GM19239 (cell line): ENCODE results near the gene RENBP.

Experiments used
- DNase-seq: peaks from one replicate; pipeline ENCODE4 v3.0.0; 2011; ENCODE audit warnings: low spot score; ENCODE audit not compliant: insufficient read length
- FAIRE-seq: peaks from 2 replicates; lab custom pipeline; 2011; peaks lifted over from hg19 to GRCh38; lab: Jason Lieb, UNC

RENBP gene

DNA sequence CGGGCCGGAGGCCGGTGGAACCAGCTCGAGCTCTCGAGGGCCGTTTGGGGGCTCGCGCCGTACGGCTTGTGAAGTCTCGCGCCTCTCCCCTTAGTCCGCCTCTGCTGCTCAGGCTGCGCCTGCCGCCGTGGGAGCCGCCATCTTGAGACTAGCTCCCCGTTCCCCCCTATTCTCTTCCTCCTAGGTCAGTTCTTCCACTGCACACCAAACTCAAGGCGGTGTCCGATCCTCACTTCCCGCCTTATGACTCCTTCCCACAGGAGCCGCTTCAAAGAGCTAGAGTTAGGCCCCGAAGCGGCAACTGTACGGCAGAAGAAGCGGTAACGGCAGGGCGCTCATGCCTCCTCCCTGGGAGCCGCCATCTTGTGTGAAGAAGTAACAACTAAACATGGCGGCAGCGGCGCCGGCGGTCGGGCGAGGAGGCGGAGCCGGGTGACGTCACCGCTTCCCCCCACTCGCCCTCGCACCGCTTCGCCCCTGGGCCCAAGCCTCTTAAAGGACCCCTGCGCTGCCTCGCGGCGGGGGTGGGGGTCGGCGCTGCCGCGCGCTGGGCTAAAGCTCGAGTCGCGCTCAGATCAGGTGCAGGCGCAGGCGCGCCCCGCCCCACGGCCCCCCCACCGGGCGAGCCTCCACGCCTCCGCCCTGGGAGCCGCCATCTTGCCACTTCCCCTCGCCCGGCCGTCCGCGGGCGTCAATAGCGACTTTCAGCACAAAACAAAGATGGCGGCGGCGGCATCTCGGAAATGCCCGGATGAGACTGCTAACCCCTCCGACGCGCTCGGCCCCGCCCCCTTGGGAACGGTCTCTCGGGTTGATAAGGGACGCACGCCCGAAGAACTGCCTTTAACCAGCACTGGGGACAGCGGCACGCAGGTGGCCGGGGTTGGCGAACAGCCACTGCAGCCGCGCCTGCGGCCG lies 27.3 kb upstream of the RENBP start, which contains the start of gene HCFC1:
Gene HCFC1, minus strand, starts transcription at position 369 of the 918 bp plus-strand sequence. CDS start 978 bp downstream, outside the sequence.
- FAIRE-seq (peak; percentile 98), DNase-seq (no peak)

- FAIRE-seq = no peak
- DNase-seq = peak; percentile 62
Observed at GRCh38 chrX:153971124-153971449, 26.6 kb upstream of the RENBP start.

DNA sequence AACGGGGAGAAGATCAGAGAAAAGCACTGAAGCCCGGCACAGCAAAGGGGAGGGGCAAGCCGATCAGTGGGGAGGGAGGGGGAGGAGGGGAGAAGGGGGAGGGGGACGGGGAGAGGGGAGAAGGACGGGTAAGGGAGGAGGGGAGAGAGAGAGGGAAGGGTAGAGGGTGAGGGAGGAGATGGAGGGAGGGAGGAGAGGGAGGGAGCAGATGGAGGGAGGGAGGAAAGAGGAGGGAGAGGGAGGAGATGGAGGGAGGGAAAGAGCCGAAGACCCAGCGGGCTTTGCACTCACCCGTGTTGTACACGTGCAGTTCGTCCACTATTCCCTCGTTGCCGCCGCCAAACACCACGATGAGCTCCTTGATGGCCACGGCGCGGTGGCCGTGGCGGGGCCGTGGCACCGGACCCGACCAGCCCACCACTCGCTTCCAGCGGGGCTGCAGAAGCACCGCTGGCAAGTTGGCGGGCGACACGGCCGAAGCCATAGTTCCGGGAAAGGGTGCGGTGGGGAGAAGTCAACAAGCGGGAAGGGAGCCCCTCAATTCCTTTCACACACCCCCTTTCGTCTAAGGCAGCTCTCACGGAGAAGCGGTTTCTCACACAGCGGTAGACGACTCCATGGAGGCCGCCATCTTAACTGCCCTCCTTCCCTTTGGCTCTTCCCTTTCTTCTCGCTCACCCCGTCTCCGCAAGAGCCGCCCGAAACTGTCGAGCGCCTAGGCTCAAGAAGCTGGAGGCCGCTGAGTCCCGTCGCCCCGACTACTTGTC lies 26.1 kb upstream of the RENBP start:
- DNase-seq = no peak
- no peak for FAIRE-seq

DNA sequence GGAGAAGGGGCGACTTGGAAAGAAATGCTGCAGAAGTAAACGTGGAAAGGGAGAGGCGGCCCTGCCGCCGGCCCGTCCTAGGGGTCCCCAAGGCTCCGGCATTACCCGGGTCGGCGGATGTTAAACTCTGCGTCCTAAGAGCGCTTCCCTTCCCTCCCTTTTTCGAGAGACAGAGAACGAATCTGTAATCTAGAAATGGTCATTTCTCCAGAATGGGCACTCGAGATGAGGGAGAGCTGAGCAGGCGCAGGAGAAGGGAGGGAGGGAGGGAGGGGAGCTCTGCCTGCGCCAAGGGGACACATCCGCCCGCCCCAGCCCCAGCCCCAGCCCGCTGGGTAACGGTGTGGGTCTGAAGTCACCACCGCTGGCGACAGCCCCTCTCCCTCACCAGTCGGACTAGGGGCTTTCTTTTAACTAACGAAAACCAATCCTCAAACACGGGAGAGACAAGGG lies 25.5 kb upstream of the RENBP start:
- DNase-seq (no peak), FAIRE-seq (no peak)

DNA sequence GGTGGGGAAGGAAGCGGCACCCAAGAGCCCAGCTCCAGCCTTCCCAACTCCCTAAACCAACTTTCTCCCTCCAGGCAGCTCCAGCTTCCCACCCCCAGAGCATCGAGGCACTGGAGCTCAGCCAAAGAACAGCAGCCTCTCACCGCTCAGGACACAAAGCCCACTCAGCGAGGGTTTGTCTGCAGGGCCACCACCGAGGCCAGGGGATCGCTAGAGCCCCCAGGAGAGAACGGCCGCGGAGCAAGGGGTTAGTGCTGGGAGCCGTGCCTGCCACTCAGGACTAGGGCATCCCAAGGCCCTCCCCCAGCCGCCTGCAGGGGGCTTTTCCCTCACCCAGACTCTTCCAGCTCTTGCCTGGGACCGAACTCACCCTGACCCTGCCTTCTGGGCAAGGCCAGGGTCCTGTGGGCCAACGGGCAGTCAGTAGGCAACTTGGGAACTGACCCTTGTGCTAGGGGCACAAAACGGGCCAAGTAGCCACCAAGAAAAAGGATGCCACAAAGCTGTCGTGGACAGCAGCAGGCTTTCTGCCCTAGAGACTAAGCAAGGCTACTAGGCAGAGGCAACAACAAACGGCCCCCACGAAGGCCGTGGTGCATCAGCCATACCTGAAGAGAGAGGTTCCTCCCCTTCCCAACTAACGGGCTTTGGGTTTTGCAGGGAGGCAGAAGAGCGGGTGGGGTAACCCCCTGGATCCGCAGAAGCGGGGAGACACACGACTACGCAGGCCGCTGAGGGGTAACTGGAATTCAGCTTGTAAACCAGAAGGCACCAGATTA lies 24.9 kb upstream of the RENBP start:
- FAIRE-seq = peak; percentile 89
- no peak for DNase-seq

GRCh38 chrX:153968754-153969124 lies 24.3 kb upstream of the RENBP start:
- FAIRE-seq = peak; percentile 96

DNA sequence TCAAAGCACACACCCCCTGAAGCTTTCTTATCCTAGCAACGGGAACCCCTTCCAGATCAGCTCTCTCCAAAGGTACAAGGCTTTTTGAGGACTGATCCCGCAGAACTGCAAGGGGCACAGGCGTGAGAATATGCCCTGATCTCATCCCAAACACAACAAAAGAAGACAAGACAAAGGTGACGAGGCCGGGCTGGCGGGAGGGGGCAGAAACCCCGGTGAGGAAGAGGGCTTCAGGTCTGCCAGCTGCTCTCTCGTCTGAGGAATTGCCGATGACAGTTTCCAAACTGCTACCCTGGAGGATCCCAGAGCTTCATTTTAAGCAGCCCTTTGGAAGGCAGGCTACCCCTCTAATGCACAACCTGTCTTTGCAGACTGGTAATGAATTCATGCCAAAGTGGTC lies 23.8 kb upstream of the RENBP start:
- FAIRE-seq (no peak), DNase-seq (no peak)

More at GRCh38 chrX:153968754-153969124, 24.3 kb upstream of the RENBP start:
- DNase-seq = no peak

DNA sequence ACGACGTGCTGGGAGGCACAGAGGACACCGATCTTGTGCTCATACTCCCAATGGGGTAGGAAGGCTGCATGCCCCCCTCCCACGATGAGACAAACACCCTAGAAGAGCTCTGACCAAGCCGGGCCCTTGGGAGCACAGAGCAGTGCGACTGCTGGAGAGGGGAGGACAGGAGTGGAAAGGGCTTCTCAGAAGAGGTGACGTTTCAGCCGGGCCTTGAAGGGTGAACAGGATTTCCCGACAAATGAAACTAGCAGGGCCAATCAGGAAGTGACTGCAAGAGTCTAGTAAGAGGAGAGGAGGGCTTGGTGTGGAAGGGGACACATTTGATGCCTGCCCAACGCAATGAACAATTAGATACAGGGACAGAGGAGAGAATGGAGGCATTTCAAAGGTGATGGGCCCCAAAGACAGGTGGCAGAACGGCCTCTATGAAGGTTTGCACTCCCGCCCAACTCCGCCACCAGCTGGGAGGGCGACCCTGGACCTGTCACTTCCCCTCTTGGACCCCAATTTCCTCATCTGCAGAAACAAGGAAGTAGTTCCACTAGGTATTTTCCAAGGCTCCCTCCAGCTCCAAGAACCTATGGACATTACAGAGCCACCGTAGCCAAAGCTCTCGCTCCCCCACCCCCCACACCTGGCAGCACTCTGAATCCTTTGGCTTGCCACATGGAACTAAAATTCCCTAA lies 23.2 kb upstream of the RENBP start:
- DNase-seq = no peak
- peak; percentile 87 for FAIRE-seq

- DNase-seq (no peak), FAIRE-seq (peak; percentile 52)
Observed at GRCh38 chrX:153966841-153967535, 22.5 kb upstream of the RENBP start.

DNA sequence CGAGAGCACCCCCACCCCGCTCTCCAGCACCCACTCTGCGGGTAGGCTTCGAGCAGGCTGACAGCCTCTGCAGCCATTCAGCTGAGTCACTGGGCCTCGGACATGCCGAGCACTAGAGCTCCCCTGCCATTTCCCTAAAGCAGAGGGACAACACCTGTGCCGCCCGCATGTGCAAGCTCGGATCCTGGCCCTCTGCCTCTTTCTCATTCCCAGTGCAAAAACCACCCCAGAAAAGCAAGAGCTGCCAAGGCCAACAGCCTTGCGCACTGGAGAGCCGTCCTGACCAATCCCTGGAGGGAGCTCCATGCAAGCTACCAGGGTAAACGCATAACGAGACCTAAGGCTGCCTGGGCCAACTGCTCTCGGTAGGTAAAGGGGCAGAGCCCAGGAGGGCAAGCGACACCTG lies 21.8 kb upstream of the RENBP start:
- DNase-seq (no peak), FAIRE-seq (no peak)

GRCh38 chrX:153965406-153965805 lies 21.0 kb upstream of the RENBP start:
- FAIRE-seq (no peak), DNase-seq (no peak)

- DNase-seq (no peak), FAIRE-seq (no peak)
Observed at GRCh38 chrX:153964105-153964504, 19.7 kb upstream of the RENBP start.

DNA sequence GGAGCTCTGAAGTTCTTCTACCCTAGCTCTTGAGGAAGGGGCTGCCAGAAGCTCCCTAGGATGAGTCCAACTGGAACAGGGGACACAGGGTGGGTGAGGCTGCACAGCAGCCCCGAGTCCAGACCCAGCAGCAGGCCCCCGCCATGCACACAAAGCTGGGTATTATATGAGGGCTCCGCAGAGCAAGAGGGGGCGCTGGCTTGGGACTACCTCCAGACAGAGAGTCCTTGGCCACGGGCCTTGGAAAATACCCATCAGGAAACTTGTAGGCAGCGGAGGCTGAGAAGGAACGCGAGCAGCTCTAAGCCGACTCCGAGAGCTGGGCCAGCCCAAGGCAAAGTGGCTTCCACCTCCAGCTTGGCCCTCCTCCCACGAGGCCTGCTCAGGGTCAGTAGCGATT lies 19.1 kb upstream of the RENBP start:
- no peak for DNase-seq
- no peak for FAIRE-seq

DNA sequence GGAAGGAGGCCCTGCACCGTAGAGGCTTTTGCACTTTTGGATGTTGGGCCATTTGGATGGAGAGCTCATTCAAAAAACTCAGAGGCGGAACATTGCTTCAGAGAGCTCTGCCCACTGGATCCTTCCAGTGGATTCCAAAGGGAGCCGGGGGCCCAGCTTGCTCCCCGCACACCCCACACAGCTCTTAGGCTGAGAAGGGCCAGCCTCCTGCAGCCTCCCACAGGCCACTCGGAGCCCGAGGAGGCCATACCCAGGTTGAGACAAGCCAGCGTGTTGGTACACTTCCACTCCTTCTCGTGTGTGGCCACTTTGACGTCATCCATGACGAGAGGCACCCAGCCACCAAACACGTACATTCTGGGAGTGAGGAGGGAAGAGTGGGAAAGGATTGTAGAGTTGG lies 16.8 kb upstream of the RENBP start:
- FAIRE-seq (no peak), DNase-seq (no peak)

- FAIRE-seq (no peak), DNase-seq (no peak)
Observed at GRCh38 chrX:153960786-153961185, 16.3 kb upstream of the RENBP start.

GRCh38 chrX:153960077-153960476 lies 15.6 kb upstream of the RENBP start:
- FAIRE-seq (no peak), DNase-seq (no peak)

- FAIRE-seq (no peak), DNase-seq (no peak)
Observed at GRCh38 chrX:153959649-153960048, 15.2 kb upstream of the RENBP start.

- FAIRE-seq (no peak), DNase-seq (no peak)
Observed at GRCh38 chrX:153958605-153959004, 14.2 kb upstream of the RENBP start.

DNA sequence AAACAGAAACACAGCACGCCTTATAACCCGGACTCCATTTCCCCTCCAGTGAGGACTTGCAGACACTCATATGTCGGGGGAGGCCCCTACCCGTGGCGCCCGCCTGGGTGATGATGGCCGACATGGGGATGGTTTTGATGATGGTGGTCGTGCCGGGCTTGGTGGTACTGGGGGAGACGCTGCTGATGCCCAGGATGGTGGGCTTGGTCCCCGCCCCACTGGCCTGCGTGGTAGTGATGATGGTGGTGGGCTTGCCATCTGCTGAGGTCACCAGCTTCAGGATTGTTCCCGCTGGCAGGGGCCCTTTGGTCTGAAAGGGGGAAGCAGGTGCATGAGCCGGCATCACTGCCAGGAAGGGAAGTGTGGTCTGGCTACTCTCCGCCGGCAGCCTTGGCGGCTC lies 12.8 kb upstream of the RENBP start:
- FAIRE-seq (no peak), DNase-seq (no peak)
